ENCODE results near the gene ITGA1.

- TF ChIP-seq POLR2AphosphoS5 (IDR thresholded peaks at IDR 0.05; ENCODE audit: low read depth, low read length): no peak
- TF ChIP-seq POLR2A (IDR thresholded peaks at IDR 0.05; ENCODE audit: low read depth, low read length): no peak
- TF ChIP-seq TAF1 (IDR thresholded peaks at IDR 0.05; ENCODE audit: borderline replicate concordance, low read depth, low read length): no peak
Observed at GRCh38 chr5:52829664-52830063, 41.9 kb downstream of the ITGA1 start.
